CD14-positive monocyte (primary cell): ENCODE data around the gene TMEM109. TPM values are rescaled to one million over a fixed set of nuclear protein-coding genes. Genes with fewer than 3 reads are reported as not detected.

Experiments
- DNase-seq, 3 donors: peaks; one replicate each; pipeline ENCODE4 v3.0.0-alpha.2; 2011 to 2022
- H2AFZ ChIP-seq: 2 replicates; pipeline ENCODE4 v1.6.0; 2012; ENCODE audit warnings: mild to moderate bottlenecking, low read depth, low read length, inconsistent platforms; ENCODE audit not compliant: insufficient read depth, poor library complexity, severe bottlenecking
- H3K27ac ChIP-seq, 2 donors: 1 replicate in 1 of 2; 2 replicates in 1 of 2; pipeline ENCODE4 v1.5.1; 2012 to 2013; ENCODE audit warnings: low read length in 2 of 2, control low read depth in 1 of 2, inconsistent platforms in 1 of 2, low read depth in 1 of 2, mild to moderate bottlenecking in 1 of 2
- H3K27me3 ChIP-seq, 2 donors: one replicate each; pipeline versions ENCODE4 v1.6.0 to v1.6.1; 2011 to 2013; ENCODE audit warnings: low read length in 2 of 2; ENCODE audit not compliant: control insufficient read depth in 2 of 2, insufficient read depth in 2 of 2
- H3K36me3 ChIP-seq, 2 donors: replicated peaks in 1 of 2; 1 replicate in 1 of 2; 2 replicates in 1 of 2; pipeline versions ENCODE4 v1.5.1 to v1.6.1; 2012 to 2013; ENCODE audit warnings: low read length in 2 of 2, control low read depth in 1 of 2, inconsistent platforms in 1 of 2, mild to moderate bottlenecking in 1 of 2; ENCODE audit not compliant: insufficient read depth in 2 of 2, control insufficient read depth in 1 of 2
- H3K4me1 ChIP-seq, 2 donors: 1 replicate in 1 of 2; 2 replicates in 1 of 2; pipeline versions ENCODE4 v1.5.1 to v1.6.1; 2012 to 2013; ENCODE audit warnings: low read length in 2 of 2, control low read depth in 1 of 2, inconsistent platforms in 1 of 2, mild to moderate bottlenecking in 1 of 2, moderate library complexity in 1 of 2; ENCODE audit not compliant: insufficient read depth in 2 of 2, control insufficient read depth in 1 of 2
- H3K4me2 ChIP-seq: replicated peaks from 2 replicates; pipeline ENCODE3; 2012; ENCODE audit warnings: low read length, moderate library complexity, mild to moderate bottlenecking; ENCODE audit not compliant: poor library complexity, severe bottlenecking; ENCODE audit errors: extremely low read depth
- H3K4me3 ChIP-seq, 3 experiments: fragments of 200-600 bp in 1 of 3; sonication (generic) in 1 of 3; replicated peaks in 1 of 3; 1 replicate in 2 of 3; 2 replicates in 1 of 3; pipeline ENCODE4 v1.5.1; 2011 to 2013; ENCODE audit warnings: low read length in 3 of 3, mild to moderate bottlenecking in 3 of 3, control low read depth in 2 of 3, low read depth in 2 of 3, inconsistent platforms in 1 of 3, moderate library complexity in 1 of 3
- H3K79me2 ChIP-seq: 2 replicates; pipeline ENCODE4 v1.6.0; 2012; ENCODE audit warnings: mild to moderate bottlenecking, control low read depth, inconsistent platforms, low read length, moderate library complexity; ENCODE audit not compliant: insufficient read depth
- H3K9ac ChIP-seq: 2 replicates; pipeline ENCODE4 v1.6.0; 2017; ENCODE audit warnings: low read length, mild to moderate bottlenecking; ENCODE audit not compliant: insufficient read depth, poor library complexity, severe bottlenecking
- H3K9me3 ChIP-seq, 2 donors: replicated peaks in 1 of 2; 1 replicate in 1 of 2; 2 replicates in 1 of 2; pipeline versions ENCODE4 v1.5.1 to v1.6.1; 2012 to 2013; ENCODE audit warnings: low read length in 2 of 2, control low read depth in 1 of 2; ENCODE audit not compliant: control insufficient read depth in 1 of 2, insufficient read depth in 1 of 2
- H4K20me1 ChIP-seq: 2 replicates; pipeline ENCODE4 v1.6.0; 2012; ENCODE audit warnings: mild to moderate bottlenecking, low read length, control low read depth, moderate library complexity; ENCODE audit not compliant: insufficient read depth
- H3K27ac Mint-ChIP-seq, 7 donors: one replicate each; pipeline ENCODE4 v1.8.0; 2020; ENCODE audit warnings: mild to moderate bottlenecking in 7 of 7, mixed read lengths in 7 of 7, moderate library complexity in 6 of 7, inconsistent platforms in 2 of 7
- H3K27me3 Mint-ChIP-seq, 3 donors: one replicate each; pipeline ENCODE4 v1.8.0; 2021 to 2022; ENCODE audit warnings: low read depth in 3 of 3, mild to moderate bottlenecking in 3 of 3, mixed read lengths in 3 of 3, moderate library complexity in 3 of 3, inconsistent platforms in 1 of 3
- H3K36me3 Mint-ChIP-seq, 2 donors: one replicate each; pipeline ENCODE4 v1.8.0; 2020; ENCODE audit warnings: mixed read lengths in 2 of 2, inconsistent platforms in 1 of 2, mild to moderate bottlenecking in 1 of 2
- H3K4me1 Mint-ChIP-seq: one replicate; pipeline ENCODE4 v1.8.0; 2020; ENCODE audit warnings: mild to moderate bottlenecking, mixed read lengths
- H3K4me3 Mint-ChIP-seq, 2 donors: one replicate each; pipeline ENCODE4 v1.8.0; 2020; ENCODE audit warnings: mild to moderate bottlenecking in 2 of 2, mixed read lengths in 2 of 2, moderate library complexity in 1 of 2
- H3K9me3 Mint-ChIP-seq, 7 donors: one replicate each; pipeline ENCODE4 v1.8.0; 2020 to 2022; ENCODE audit warnings: mixed read lengths in 7 of 7, mild to moderate bottlenecking in 6 of 7, moderate library complexity in 6 of 7, inconsistent platforms in 2 of 7
- CTCF ChIP-seq: fragments of 200-600 bp; IDR thresholded peaks from one replicate; pipeline ENCODE4 v1.8.0; 2022; ENCODE audit warnings: antibody characterized with exemption, mild to moderate bottlenecking
- WGBS: methylation state at CpG from one replicate; pipeline ENCODE4 v1.1.5; 2013; ENCODE audit warnings: missing lambda C conversion rate; ENCODE audit not compliant: insufficient coverage; 5-methylcytosine and 5-hydroxymethylcytosine counted together
- intact Hi-C, 2 donors: fragments of 100-400 bp; cut with micrococcal nuclease; formaldehyde crosslinking; loops; one replicate each; pipeline versions ENCODE4 v1.15.0 to v1.15.1; 2023
- polyA plus RNA-seq, 3 donors: library from polyadenylated mRNA; depleted of rRNA in 1 of 3; unstranded in 2 of 3; stranded (reverse) in 1 of 3; fragments of 300-500 nt in 2 of 3; fragments of >200 nt in 1 of 3; fragmentation: Illumina TruSeq in 2 of 3; gene quantifications; 1 replicate in 2 of 3; 2 replicates in 1 of 3; pipeline ENCODE4 v1.2.3, GENCODE V29; 2012 to 2021

Gene TMEM109
- polyA plus RNA-seq, 3 donors: 22.7 to 112 (median 110) TPM

GRCh38 chr11:60929764-60930163 lies 15.8 kb downstream of the TMEM109 start:
- H3K4me1 ChIP-seq: peaks cover 6 to 7% of the 10 kb centered on the region in 2 donors
- WGBS: 96% methylated on average over 2 of the region's 4 CpGs
- no peak for DNase-seq
- peaks cover 8% of the 10 kb centered on the region for H4K20me1 ChIP-seq
- no peak overlapping the region for H3K9ac ChIP-seq
- H3K4me3 ChIP-seq: no peak overlapping the region
- Mint-ChIP-seq H3K36me3 (no peaks in the 10 kb centered on the region), H3K27me3 (peaks cover 50 to 59% (median 58%) of the 10 kb centered on the region in 3 donors), H3K27ac (no peak overlapping the region), H3K4me3 (peak overlapping the region in 1 of 2 donors; percentile 48), H3K4me1 (peaks cover 8% of the 10 kb centered on the region), H3K9me3 (peaks cover 0 to 5% (median 4%) of the 10 kb centered on the region in 7 donors)
- no peaks in the 10 kb centered on the region for H3K36me3 ChIP-seq
- intact Hi-C loops: no loop called here
- H2AFZ ChIP-seq: no peak overlapping the region
- H3K27me3 ChIP-seq: peaks cover 17 to 38% of the 10 kb centered on the region in 2 donors
- peaks cover 0 to 9% of the 10 kb centered on the region in 2 donors for H3K9me3 ChIP-seq
- TF ChIP-seq CTCF: no peak
- H3K79me2 ChIP-seq: no peaks in the 10 kb centered on the region
- H3K27ac ChIP-seq: no peak overlapping the region
- no peak overlapping the region for H3K4me2 ChIP-seq

- intact Hi-C loops: no loop called here
- peak overlapping the region in 1 of 2 donors; percentile 40 for H3K4me3 Mint-ChIP-seq
- Histone ChIP-seq H3K9ac (no peak overlapping the region), H3K4me1 (peaks cover under 1% of the 10 kb centered on the region in 2 donors), H3K4me3 (no peak overlapping the region), H3K27ac (no peak overlapping the region), H3K9me3 (peaks cover 0 to 3% of the 10 kb centered on the region in 2 donors), H3K27me3 (peaks cover 10 to 32% of the 10 kb centered on the region in 2 donors), H3K4me2 (no peak overlapping the region), H3K36me3 (no peaks in the 10 kb centered on the region), H4K20me1 (peaks cover 15% of the 10 kb centered on the region), H2AFZ (no peak overlapping the region), H3K79me2 (no peaks in the 10 kb centered on the region)
- no peak for DNase-seq
- H3K27me3 Mint-ChIP-seq: peaks cover 43 to 53% (median 53%) of the 10 kb centered on the region in 3 donors
- H3K36me3 Mint-ChIP-seq: no peaks in the 10 kb centered on the region
- peaks cover 2% of the 10 kb centered on the region for H3K4me1 Mint-ChIP-seq
- WGBS: no CpG with 5 or more reads among the region's 4 CpGs
- TF ChIP-seq CTCF: no peak
- H3K27ac Mint-ChIP-seq: no peak overlapping the region
- H3K9me3 Mint-ChIP-seq: peaks cover 0 to 5% (median 0%) of the 10 kb centered on the region in 7 donors
Measured at GRCh38 chr11:60930394-60930793, 16.4 kb downstream of the TMEM109 start.
